PFSK-1 (cell line): Measurements from ENCODE around the gene VCP.

Experiments used
- FOXP2 ChIP-seq: optimal IDR thresholded peaks from 2 replicates; pipeline ENCODE3; 2011; ENCODE audit warnings: borderline replicate concordance, control low read depth, inconsistent platforms; ENCODE audit not compliant: insufficient read depth; ENCODE audit errors: extremely low read length, extremely low read depth
- POLR2AphosphoS5 ChIP-seq: IDR thresholded peaks from 2 replicates; pipeline ENCODE4 v1.6.1; 2012; ENCODE audit warnings: low read depth, mild to moderate bottlenecking, control low read depth, low read length, moderate library complexity
- SIN3A ChIP-seq: IDR thresholded peaks from 2 replicates; pipeline ENCODE4 v1.6.1; 2012; ENCODE audit warnings: mild to moderate bottlenecking, low read length, moderate library complexity, borderline replicate concordance; ENCODE audit not compliant: insufficient read depth
- TAF1 ChIP-seq: IDR thresholded peaks from 2 replicates; pipeline ENCODE4 v1.6.1; 2012; ENCODE audit warnings: low read length, control low read depth, borderline replicate concordance; ENCODE audit not compliant: insufficient read depth
- TF ChIP-seq, protein P1 (sequence below), 2 experiments: IDR thresholded peaks; 2 replicates each; pipeline versions ENCODE4 v1.6.1 to v1.8.0; 2011 to 2012; ENCODE audit warnings: low read depth in 2 of 2, low read length in 2 of 2, control low read depth in 1 of 2, inconsistent platforms in 1 of 2, mild to moderate bottlenecking in 1 of 2, moderate library complexity in 1 of 2; ENCODE audit not compliant: insufficient read depth in 1 of 2

DNA sequence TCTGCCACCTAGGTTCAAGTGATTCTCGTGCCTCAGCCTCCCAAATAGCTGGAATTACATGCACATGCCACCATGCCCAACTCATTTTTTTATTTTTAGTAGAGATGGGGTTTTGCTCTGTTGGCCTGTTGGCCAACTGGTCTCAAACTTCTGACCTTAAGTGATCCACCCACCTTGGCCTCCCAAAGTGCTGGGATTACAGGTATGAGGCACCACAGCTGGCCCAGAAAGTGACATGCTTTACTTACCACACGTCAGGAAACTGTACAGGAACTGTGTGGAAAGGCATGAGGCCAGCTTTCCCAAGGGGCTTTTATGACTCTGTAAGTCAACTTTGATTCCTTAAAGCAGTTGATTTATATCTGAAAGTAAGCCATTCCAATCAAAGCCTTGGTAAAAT lies 57.9 kb downstream of the VCP start:
- TF ChIP-seq, protein P1, sequence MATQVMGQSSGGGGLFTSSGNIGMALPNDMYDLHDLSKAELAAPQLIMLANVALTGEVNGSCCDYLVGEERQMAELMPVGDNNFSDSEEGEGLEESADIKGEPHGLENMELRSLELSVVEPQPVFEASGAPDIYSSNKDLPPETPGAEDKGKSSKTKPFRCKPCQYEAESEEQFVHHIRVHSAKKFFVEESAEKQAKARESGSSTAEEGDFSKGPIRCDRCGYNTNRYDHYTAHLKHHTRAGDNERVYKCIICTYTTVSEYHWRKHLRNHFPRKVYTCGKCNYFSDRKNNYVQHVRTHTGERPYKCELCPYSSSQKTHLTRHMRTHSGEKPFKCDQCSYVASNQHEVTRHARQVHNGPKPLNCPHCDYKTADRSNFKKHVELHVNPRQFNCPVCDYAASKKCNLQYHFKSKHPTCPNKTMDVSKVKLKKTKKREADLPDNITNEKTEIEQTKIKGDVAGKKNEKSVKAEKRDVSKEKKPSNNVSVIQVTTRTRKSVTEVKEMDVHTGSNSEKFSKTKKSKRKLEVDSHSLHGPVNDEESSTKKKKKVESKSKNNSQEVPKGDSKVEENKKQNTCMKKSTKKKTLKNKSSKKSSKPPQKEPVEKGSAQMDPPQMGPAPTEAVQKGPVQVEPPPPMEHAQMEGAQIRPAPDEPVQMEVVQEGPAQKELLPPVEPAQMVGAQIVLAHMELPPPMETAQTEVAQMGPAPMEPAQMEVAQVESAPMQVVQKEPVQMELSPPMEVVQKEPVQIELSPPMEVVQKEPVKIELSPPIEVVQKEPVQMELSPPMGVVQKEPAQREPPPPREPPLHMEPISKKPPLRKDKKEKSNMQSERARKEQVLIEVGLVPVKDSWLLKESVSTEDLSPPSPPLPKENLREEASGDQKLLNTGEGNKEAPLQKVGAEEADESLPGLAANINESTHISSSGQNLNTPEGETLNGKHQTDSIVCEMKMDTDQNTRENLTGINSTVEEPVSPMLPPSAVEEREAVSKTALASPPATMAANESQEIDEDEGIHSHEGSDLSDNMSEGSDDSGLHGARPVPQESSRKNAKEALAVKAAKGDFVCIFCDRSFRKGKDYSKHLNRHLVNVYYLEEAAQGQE (IDR thresholded peaks at IDR 0.05; ENCODE audit: insufficient read depth in 1 of 2, low read depth in 2 of 2, low read length in 2 of 2) = no peak
- no peak for TF ChIP-seq POLR2AphosphoS5
- TF ChIP-seq SIN3A = no peak
- no peak for TF ChIP-seq TAF1
- TF ChIP-seq FOXP2 = no peak
